Measurements from ENCODE around the gene LGR5. TPM values are rescaled to one million over a fixed set of nuclear protein-coding genes. Genes with fewer than 3 reads are reported as not detected.
"Not testable (repeated sequence)": the region's sequence is repeated elsewhere in the genome, so short reads cannot be mapped to it uniquely, and the experiment has no call there.

Gene LGR5
- total and polyA plus RNA-seq, 5 donors from 2014 or later = not detected

DNA sequence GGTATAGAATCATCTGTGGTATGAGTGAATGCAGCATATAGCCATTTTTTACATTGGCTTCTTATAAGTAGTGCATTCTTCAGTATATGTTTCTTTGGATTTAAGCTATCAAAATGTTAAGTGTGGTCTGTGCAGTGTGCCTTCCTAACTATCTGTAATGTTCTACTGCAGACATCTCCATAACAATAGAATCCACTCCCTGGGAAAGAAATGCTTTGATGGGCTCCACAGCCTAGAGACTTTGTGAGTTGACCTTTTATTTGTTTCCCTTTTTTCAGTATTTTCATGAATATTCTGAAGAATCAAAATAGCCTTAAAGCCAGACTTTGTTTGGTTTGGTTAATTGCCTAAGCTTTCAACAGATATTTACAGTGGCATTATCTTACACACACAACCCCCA lies 116.8 kb downstream of the LGR5 start:
- ATAC-seq (ENCODE audit: low read depth in 2 of 2) = no peak
- no peak for DNase-seq
- H3K27ac ChIP-seq (ENCODE audit: insufficient read depth, low read length, poor library complexity, severe bottlenecking) = no peak overlapping the region
- no peaks in the 10 kb centered on the region for H3K4me1 ChIP-seq (ENCODE audit: control insufficient read depth, insufficient read depth, low read length, poor library complexity, severe bottlenecking)
- no peaks in the 10 kb centered on the region for H3K36me3 ChIP-seq (ENCODE audit: control insufficient read depth, insufficient read depth, low read length)
- peaks cover 1% of the 10 kb centered on the region for H3K27me3 ChIP-seq (ENCODE audit: control insufficient read depth, insufficient read depth, low read length)
- H3K9me3 ChIP-seq (ENCODE audit: control insufficient read depth in 2 of 2, low read length in 2 of 2) = no peaks in the 10 kb centered on the region
- Mint-ChIP-seq H3K4me1 (no peaks in the 10 kb centered on the region), H3K36me3 (no peaks in the 10 kb centered on the region), H3K9me3 (peaks cover 0 to 1% (median 0%) of the 10 kb centered on the region in 7 donors), H3K27me3 (no peaks in the 10 kb centered on the region), H3K27ac (no peak overlapping the region), H3K4me3 (no peak overlapping the region)
- H3K4me3 ChIP-seq (ENCODE audit: low read depth, low read length) = no peak overlapping the region

DNA sequence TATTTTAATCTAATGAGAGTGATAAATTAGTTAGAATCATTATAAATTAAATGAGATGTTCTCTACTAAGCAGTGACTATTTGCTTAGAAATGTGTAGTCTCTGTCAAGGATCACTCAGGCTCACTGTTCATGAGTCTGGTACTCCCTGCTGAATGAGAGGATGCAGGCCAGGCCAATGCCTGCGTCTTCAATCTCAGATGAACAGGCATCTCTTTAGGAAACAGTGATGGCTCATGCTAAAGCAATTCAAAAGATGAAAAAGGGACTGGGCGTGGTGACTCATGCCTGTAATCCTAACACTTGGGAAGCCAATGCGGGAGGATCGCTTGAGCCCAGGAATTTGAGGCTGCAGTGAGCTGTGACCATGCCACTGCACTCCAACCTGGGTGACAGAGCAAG lies 117.3 kb downstream of the LGR5 start:
- no peak for ATAC-seq (ENCODE audit: low read depth in 2 of 2)
- H3K9me3 ChIP-seq (ENCODE audit: control insufficient read depth in 2 of 2, low read length in 2 of 2) = no peaks in the 10 kb centered on the region
- H3K27ac Mint-ChIP-seq = no peak overlapping the region

DNA sequence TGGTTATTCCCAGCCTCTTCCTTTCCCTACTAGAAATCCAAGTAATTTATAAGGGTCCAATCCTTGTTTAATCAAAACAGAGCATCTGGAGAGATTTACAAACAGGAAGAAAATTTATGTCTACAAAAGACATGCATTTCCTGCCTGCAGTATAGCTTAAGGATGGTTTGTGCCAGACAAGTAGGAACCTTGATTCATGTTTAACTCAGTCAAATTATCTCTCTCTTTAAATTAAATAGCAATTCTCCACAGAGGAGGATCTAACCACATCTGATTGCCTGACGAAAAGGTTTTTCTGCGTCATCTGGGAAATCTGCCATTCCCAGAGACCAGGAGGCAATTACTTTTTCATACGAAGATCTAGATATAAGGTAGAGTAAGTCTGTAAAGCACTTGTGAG lies 118.8 kb downstream of the LGR5 start:
- Mint-ChIP-seq H3K4me1 (no peaks in the 10 kb centered on the region), H3K36me3 (no peaks in the 10 kb centered on the region), H3K9me3 (no peaks in the 10 kb centered on the region), H3K27me3 (no peaks in the 10 kb centered on the region), H3K27ac (no peak overlapping the region), H3K4me3 (no peak overlapping the region)
- DNase-seq = no peak
- no peak overlapping the region for H3K4me3 ChIP-seq (ENCODE audit: low read depth, low read length)
- no peaks in the 10 kb centered on the region for H3K9me3 ChIP-seq (ENCODE audit: control insufficient read depth in 2 of 2, low read length in 2 of 2)
- H3K4me1 ChIP-seq (ENCODE audit: control insufficient read depth, insufficient read depth, low read length, poor library complexity, severe bottlenecking) = no peaks in the 10 kb centered on the region
- peaks cover 1% of the 10 kb centered on the region for H3K27me3 ChIP-seq (ENCODE audit: control insufficient read depth, insufficient read depth, low read length)
- H3K27ac ChIP-seq (ENCODE audit: insufficient read depth, low read length, poor library complexity, severe bottlenecking) = no peak overlapping the region
- ATAC-seq (ENCODE audit: low read depth in 2 of 2) = no peak
- H3K36me3 ChIP-seq (ENCODE audit: control insufficient read depth, insufficient read depth, low read length) = no peaks in the 10 kb centered on the region

More for the DNA sequence above, 117.3 kb downstream of the LGR5 start:
- H3K4me1 ChIP-seq (ENCODE audit: control insufficient read depth, insufficient read depth, low read length, poor library complexity, severe bottlenecking) = no peaks in the 10 kb centered on the region
- no peak overlapping the region for H3K27ac ChIP-seq (ENCODE audit: insufficient read depth, low read length, poor library complexity, severe bottlenecking)
- Mint-ChIP-seq H3K4me1 (no peaks in the 10 kb centered on the region), H3K27me3 (no peaks in the 10 kb centered on the region), H3K9me3 (peaks cover 0 to 1% (median 0%) of the 10 kb centered on the region in 7 donors), H3K4me3 (no peak overlapping the region), H3K36me3 (no peaks in the 10 kb centered on the region)
- no peak for DNase-seq
- no peak overlapping the region for H3K4me3 ChIP-seq (ENCODE audit: low read depth, low read length)
- H3K27me3 ChIP-seq (ENCODE audit: control insufficient read depth, insufficient read depth, low read length) = peaks cover 1% of the 10 kb centered on the region
- H3K36me3 ChIP-seq (ENCODE audit: control insufficient read depth, insufficient read depth, low read length) = no peaks in the 10 kb centered on the region

DNA sequence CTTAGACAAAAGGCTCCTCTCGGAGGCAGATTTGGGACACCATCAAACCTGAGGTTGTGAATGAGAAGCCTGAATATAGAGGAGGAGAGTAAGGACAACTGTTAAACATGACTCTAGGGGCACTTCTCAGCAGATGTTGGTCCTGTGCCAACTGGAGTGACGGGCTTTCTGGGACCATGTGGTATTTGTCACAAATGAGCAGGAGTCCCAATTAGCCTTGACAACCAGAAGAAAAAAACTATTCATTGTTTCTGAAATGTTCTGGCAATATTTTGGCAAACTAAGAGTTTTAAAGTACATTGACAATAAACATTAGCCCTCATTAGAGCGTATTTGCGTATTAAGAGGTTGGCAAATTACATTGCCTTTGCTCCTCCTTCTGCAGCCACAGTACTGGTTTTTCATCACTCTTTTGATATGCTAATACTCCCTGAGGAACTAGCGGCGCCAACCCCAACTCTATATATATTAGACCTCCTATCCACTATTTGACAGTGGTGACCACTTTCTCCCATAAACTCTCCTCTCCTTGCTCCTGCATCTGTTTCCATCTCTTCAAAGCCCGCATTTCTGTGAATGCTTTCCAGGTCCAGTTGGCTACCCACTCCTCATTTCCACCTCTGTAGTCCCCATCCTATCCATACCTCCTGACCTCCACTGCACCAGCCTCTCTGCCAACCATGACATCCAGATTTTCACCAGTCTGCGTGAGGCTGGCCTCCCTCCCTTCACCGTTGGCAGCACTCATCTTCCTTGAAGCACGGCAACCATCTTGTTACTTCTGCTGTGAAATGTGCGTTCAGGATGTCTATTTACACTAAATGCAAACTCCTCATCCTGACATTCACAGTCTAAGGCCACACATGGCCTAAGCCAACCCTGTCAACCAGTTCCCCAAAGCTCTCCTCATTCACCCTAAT lies 123.3 kb downstream of the LGR5 start:
- Mint-ChIP-seq H3K4me1 (no peaks in the 10 kb centered on the region), H3K36me3 (no peaks in the 10 kb centered on the region), H3K9me3 (no peaks in the 10 kb centered on the region), H3K4me3 (no peak overlapping the region), H3K27me3 (no peaks in the 10 kb centered on the region), H3K27ac (no peak overlapping the region)
- Histone ChIP-seq H3K4me1 (ENCODE audit: control insufficient read depth, insufficient read depth, low read length, poor library complexity, severe bottlenecking) (no peaks in the 10 kb centered on the region), H3K9me3 (ENCODE audit: control insufficient read depth in 2 of 2, low read length in 2 of 2) (no peaks in the 10 kb centered on the region), H3K27ac (ENCODE audit: insufficient read depth, low read length, poor library complexity, severe bottlenecking) (no peak overlapping the region), H3K36me3 (ENCODE audit: control insufficient read depth, insufficient read depth, low read length) (no peaks in the 10 kb centered on the region), H3K4me3 (ENCODE audit: low read depth, low read length) (no peak overlapping the region), H3K27me3 (ENCODE audit: control insufficient read depth, insufficient read depth, low read length) (peaks cover 4% of the 10 kb centered on the region)
- ATAC-seq (ENCODE audit: low read depth in 2 of 2) = no peak
- DNase-seq = no peak

DNA sequence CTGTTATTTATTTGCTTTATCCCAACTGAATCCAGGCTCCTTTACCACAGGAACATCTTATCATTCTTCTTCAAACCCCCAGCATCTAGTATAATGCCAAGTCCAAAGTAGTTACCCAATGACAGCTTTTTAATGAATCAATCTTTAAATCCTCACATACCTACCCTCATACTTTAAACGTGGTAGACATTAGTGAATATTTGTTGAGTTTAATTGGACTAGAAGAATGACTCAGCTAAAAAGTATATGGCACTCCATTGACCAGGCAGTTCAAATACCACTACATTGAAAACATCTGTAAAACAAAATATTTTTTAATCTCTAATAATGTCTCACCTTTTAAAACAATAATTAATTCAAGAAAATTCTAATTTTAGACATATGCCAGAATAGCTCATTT lies 125.9 kb downstream of the LGR5 start:
- Histone ChIP-seq H3K4me3 (ENCODE audit: low read depth, low read length) (no peak overlapping the region), H3K27ac (ENCODE audit: insufficient read depth, low read length, poor library complexity, severe bottlenecking) (no peak overlapping the region), H3K36me3 (ENCODE audit: control insufficient read depth, insufficient read depth, low read length) (no peaks in the 10 kb centered on the region), H3K9me3 (ENCODE audit: control insufficient read depth in 2 of 2, low read length in 2 of 2) (no peaks in the 10 kb centered on the region), H3K27me3 (ENCODE audit: control insufficient read depth, insufficient read depth, low read length) (peaks cover 4% of the 10 kb centered on the region), H3K4me1 (ENCODE audit: control insufficient read depth, insufficient read depth, low read length, poor library complexity, severe bottlenecking) (no peaks in the 10 kb centered on the region)
- Mint-ChIP-seq H3K9me3 (no peaks in the 10 kb centered on the region), H3K27ac (no peak overlapping the region), H3K4me1 (no peaks in the 10 kb centered on the region), H3K4me3 (no peak overlapping the region), H3K27me3 (peaks cover 8% of the 10 kb centered on the region), H3K36me3 (no peaks in the 10 kb centered on the region)
- DNase-seq (no peak), ATAC-seq (ENCODE audit: low read depth in 2 of 2) (no peak)

DNA sequence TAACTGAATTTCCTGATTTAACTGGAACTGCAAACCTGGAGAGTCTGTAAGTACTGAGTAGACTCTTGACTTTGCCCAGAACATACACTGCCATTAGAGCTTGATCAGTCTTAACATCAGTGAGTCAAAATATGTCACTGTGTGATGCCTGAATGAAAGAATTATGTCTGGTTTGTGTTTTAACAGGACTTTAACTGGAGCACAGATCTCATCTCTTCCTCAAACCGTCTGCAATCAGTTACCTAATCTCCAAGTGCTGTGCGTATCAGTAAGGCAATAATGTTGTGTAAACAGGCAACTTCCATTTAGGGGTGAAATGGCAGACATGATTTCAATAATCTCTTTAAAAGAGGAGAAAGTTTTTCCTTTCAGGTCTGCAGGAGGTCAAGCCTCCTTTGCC lies 127.1 kb downstream of the LGR5 start:
- Mint-ChIP-seq H3K27ac (no peak overlapping the region), H3K27me3 (peaks cover 8% of the 10 kb centered on the region), H3K4me1 (no peaks in the 10 kb centered on the region), H3K4me3 (no peak overlapping the region), H3K9me3 (no peaks in the 10 kb centered on the region), H3K36me3 (no peaks in the 10 kb centered on the region)
- H3K4me3 ChIP-seq (ENCODE audit: low read depth, low read length) = no peak overlapping the region
- no peaks in the 10 kb centered on the region for H3K4me1 ChIP-seq (ENCODE audit: control insufficient read depth, insufficient read depth, low read length, poor library complexity, severe bottlenecking)
- DNase-seq (no peak), ATAC-seq (ENCODE audit: low read depth in 2 of 2) (no peak)
- peaks cover 4% of the 10 kb centered on the region for H3K27me3 ChIP-seq (ENCODE audit: control insufficient read depth, insufficient read depth, low read length)
- no peaks in the 10 kb centered on the region for H3K36me3 ChIP-seq (ENCODE audit: control insufficient read depth, insufficient read depth, low read length)
- no peak overlapping the region for H3K27ac ChIP-seq (ENCODE audit: insufficient read depth, low read length, poor library complexity, severe bottlenecking)
- no peaks in the 10 kb centered on the region for H3K9me3 ChIP-seq (ENCODE audit: control insufficient read depth in 2 of 2, low read length in 2 of 2)

DNA sequence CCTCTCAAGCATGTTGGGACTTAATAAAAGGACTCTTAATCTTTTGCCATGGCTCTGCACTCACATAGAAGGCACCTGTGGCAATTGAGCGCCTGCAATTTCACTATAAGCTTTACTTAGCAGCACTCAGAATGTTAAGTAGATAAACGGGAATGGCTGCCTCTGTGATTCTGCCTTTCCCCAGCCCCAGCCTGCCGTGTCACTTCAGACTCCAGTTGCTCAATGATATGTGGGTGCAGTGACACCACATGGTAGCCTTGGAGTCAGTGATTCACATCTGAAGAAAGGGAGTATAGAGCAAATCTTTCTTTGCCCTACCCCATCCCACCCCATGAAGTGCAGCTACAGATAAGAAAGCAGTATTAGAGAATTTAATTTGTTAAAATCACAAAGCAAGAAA lies 127.9 kb downstream of the LGR5 start:
- H3K36me3 ChIP-seq (ENCODE audit: control insufficient read depth, insufficient read depth, low read length) = no peaks in the 10 kb centered on the region

DNA sequence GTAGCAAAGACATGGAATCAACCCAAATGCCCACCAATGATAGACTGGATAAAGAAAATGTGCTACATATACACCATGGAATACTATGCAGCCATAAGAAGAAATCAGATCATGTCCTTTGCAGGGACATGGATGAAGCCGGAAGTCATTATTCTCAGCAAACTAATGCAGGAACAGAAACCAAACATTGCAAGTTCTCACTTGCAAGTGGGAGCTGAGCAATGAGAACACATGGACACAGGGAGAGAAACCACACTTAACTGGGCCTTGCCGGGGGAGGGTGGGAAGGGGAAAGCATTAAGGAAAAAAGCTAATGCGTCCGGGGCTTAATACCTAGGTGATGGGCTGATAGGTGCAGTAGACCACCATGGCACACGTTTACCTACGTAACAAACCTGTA lies 130.3 kb downstream of the LGR5 start:
- not testable (repeated sequence) for H3K4me3 ChIP-seq (ENCODE audit: low read depth, low read length); H3K4me1 ChIP-seq (ENCODE audit: control insufficient read depth, insufficient read depth, low read length, poor library complexity, severe bottlenecking); H3K4me1 Mint-ChIP-seq; H3K27ac Mint-ChIP-seq; DNase-seq; H3K36me3 Mint-ChIP-seq; H3K4me3 Mint-ChIP-seq; H3K27ac ChIP-seq (ENCODE audit: insufficient read depth, low read length, poor library complexity, severe bottlenecking); H3K9me3 Mint-ChIP-seq; ATAC-seq (ENCODE audit: low read depth in 2 of 2); H3K27me3 ChIP-seq (ENCODE audit: control insufficient read depth, insufficient read depth, low read length); H3K9me3 ChIP-seq (ENCODE audit: control insufficient read depth in 2 of 2, low read length in 2 of 2); H3K27me3 Mint-ChIP-seq; H3K36me3 ChIP-seq (ENCODE audit: control insufficient read depth, insufficient read depth, low read length)

More for the DNA sequence above, 127.9 kb downstream of the LGR5 start:
- no peaks in the 10 kb centered on the region for H3K9me3 ChIP-seq (ENCODE audit: control insufficient read depth in 2 of 2, low read length in 2 of 2)
- peaks cover 8% of the 10 kb centered on the region for H3K27me3 Mint-ChIP-seq
- no peak for DNase-seq
- H3K36me3 Mint-ChIP-seq = no peaks in the 10 kb centered on the region
- no peak overlapping the region for H3K27ac Mint-ChIP-seq
- ATAC-seq (ENCODE audit: low read depth in 2 of 2) = no peak
- H3K4me1 Mint-ChIP-seq = no peaks in the 10 kb centered on the region
- H3K4me3 Mint-ChIP-seq = no peak overlapping the region
- no peak overlapping the region for H3K27ac ChIP-seq (ENCODE audit: insufficient read depth, low read length, poor library complexity, severe bottlenecking)
- no peaks in the 10 kb centered on the region for H3K4me1 ChIP-seq (ENCODE audit: control insufficient read depth, insufficient read depth, low read length, poor library complexity, severe bottlenecking)
- H3K27me3 ChIP-seq (ENCODE audit: control insufficient read depth, insufficient read depth, low read length) = peaks cover 4% of the 10 kb centered on the region
- no peaks in the 10 kb centered on the region for H3K9me3 Mint-ChIP-seq
- no peak overlapping the region for H3K4me3 ChIP-seq (ENCODE audit: low read depth, low read length)

Data from CD4-positive, CD25-positive, alpha-beta regulatory T cell (primary cell).